Cortex of kidney (tissue), 1 donor: ENCODE data around the gene SHC2.

ENCODE experiments used
- DNase-seq: peaks from one replicate; lab custom pipeline; 2025; lab: John Stamatoyannopoulos, UW

Gene SHC2

GRCh38 chr19:460877-461720, at the start of gene SHC2:
Gene SHC2 (minus strand): TSS chr19:461033. CDS start chr19:460996, 37 bp downstream.
- no peak for DNase-seq

- no peak for DNase-seq
Observed at GRCh38 chr19:508204-509150, 47.6 kb upstream of the SHC2 start.

GRCh38 chr19:507286-508203, 46.7 kb upstream of the SHC2 start, which contains the start of gene TPGS1:
Gene TPGS1 (plus strand): TSS chr19:507497. CDS start chr19:507507, 10 bp downstream.
- peak; percentile 63 for DNase-seq

- DNase-seq = no peak
Observed at GRCh38 chr19:506404-507285, 45.8 kb upstream of the SHC2 start.

GRCh38 chr19:504616-505015, 43.8 kb upstream of the SHC2 start:
- DNase-seq = no peak

GRCh38 chr19:501646-502045, 40.8 kb upstream of the SHC2 start:
- no peak for DNase-seq

GRCh38 chr19:498977-499623, 38.3 kb upstream of the SHC2 start:
- no peak for DNase-seq

- no peak for DNase-seq
Observed at GRCh38 chr19:498511-498891, 37.7 kb upstream of the SHC2 start.

GRCh38 chr19:497869-498510, 37.2 kb upstream of the SHC2 start:
- DNase-seq = no peak

- DNase-seq = no peak
Observed at GRCh38 chr19:497491-497868, 36.6 kb upstream of the SHC2 start.

GRCh38 chr19:496986-497385, 36.2 kb upstream of the SHC2 start:
- DNase-seq = no peak

GRCh38 chr19:496112-496665, 35.4 kb upstream of the SHC2 start, which contains the start of gene MADCAM1:
Gene MADCAM1 (plus strand): TSS chr19:496486. CDS start chr19:496500, 14 bp downstream.
- DNase-seq = no peak

GRCh38 chr19:495402-496111, 34.7 kb upstream of the SHC2 start:
- no peak for DNase-seq

GRCh38 chr19:495081-495401, 34.2 kb upstream of the SHC2 start:
- no peak for DNase-seq

GRCh38 chr19:494171-495080, 33.6 kb upstream of the SHC2 start:
- no peak for DNase-seq

- no peak for DNase-seq
Observed at GRCh38 chr19:493391-494170, 32.7 kb upstream of the SHC2 start.

GRCh38 chr19:492091-492531, 31.3 kb upstream of the SHC2 start:
- no peak for DNase-seq
